KMS-11 (cell line): ENCODE measurements around the gene C1QTNF9B.

Experiments
- H2AFZ ChIP-seq: fragments of 200-600 bp; sonication (generic); 2 replicates; pipeline ENCODE4 v1.6.1; 2016; ENCODE audit warnings: antibody characterized with exemption, mixed run types, low read depth
- H3K27ac ChIP-seq: fragments of 200-600 bp; sonication (generic); 2 replicates; pipeline ENCODE4 v1.6.1; 2016; ENCODE audit warnings: mild to moderate bottlenecking, mixed run types
- H3K27me3 ChIP-seq: fragments of 200-600 bp; sonication (generic); 2 replicates; pipeline ENCODE4 v1.6.1; 2017; ENCODE audit warnings: mild to moderate bottlenecking, low read depth, mixed run types, moderate library complexity; ENCODE audit not compliant: insufficient read depth
- H3K36me3 ChIP-seq: fragments of 200-600 bp; sonication (generic); 2 replicates; pipeline ENCODE4 v1.6.1; 2017; ENCODE audit warnings: mild to moderate bottlenecking, mixed run types; ENCODE audit not compliant: insufficient read depth
- H3K4me1 ChIP-seq: fragments of 200-600 bp; sonication (generic); 2 replicates; pipeline ENCODE4 v1.6.1; 2016; ENCODE audit warnings: mild to moderate bottlenecking, low read depth, mixed run types; ENCODE audit not compliant: poor library complexity, severe bottlenecking
- H3K4me2 ChIP-seq: fragments of 200-600 bp; sonication (generic); 2 replicates; pipeline ENCODE4 v1.7.0; 2016; ENCODE audit warnings: mild to moderate bottlenecking, mixed run types
- H3K4me3 ChIP-seq: fragments of 200-600 bp; sonication (generic); IDR thresholded peaks from 2 replicates; pipeline ENCODE4 v1.6.1; 2017; ENCODE audit warnings: low read depth, low read length, mixed read lengths; ENCODE audit not compliant: insufficient read depth
- H3K79me2 ChIP-seq: fragments of 200-600 bp; sonication (generic); 2 replicates; pipeline ENCODE4 v1.6.1; 2016; ENCODE audit warnings: low read depth, mixed run types; ENCODE audit not compliant: insufficient read depth
- H3K9ac ChIP-seq: fragments of 200-600 bp; sonication (generic); 2 replicates; pipeline ENCODE4 v1.6.1; 2016; ENCODE audit warnings: mild to moderate bottlenecking, mixed run types
- H4K20me1 ChIP-seq: fragments of 200-600 bp; sonication (generic); 2 replicates; pipeline ENCODE4 v1.6.1; 2016; ENCODE audit warnings: mild to moderate bottlenecking, mixed run types; ENCODE audit not compliant: insufficient read depth
- TF ChIP-seq, protein P1 (sequence below): fragments of 200-600 bp; sonication (generic); conservative IDR thresholded peaks from 2 replicates; pipeline ENCODE4 v1.6.1; 2017; ENCODE audit warnings: low read depth, mild to moderate bottlenecking, antibody characterized with exemption, low read length, moderate library complexity, mixed read lengths

The C1QTNF9B gene

DNA sequence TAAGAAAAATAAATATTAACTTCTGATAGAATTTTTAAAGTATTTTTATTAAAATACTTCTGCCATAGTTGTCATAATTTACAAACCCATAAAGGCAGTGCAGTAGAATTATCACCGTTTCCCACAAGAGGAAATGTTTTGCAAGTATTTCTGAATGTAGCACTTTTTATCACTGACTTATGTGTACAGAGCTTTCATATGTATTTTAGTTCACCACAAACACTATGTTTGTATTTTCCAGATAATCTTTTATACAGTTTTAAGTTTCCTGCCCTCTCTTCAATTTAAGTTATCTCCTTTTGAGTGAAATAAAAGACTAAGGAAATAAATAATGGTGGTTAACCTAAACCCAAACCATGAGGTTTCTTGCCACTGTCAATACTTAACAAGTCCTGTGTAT, 32.3 kb downstream of the C1QTNF9B start:
- Histone ChIP-seq H3K27ac (no peak overlapping the region), H3K9ac (no peak overlapping the region), H2AFZ (no peak overlapping the region), H3K36me3 (no peaks in the 10 kb centered on the region), H3K4me1 (no peaks in the 10 kb centered on the region), H3K4me2 (no peak overlapping the region), H4K20me1 (no peaks in the 10 kb centered on the region), H3K79me2 (no peaks in the 10 kb centered on the region), H3K4me3 (no peak overlapping the region), H3K27me3 (no peaks in the 10 kb centered on the region)
- TF ChIP-seq, protein P1, sequence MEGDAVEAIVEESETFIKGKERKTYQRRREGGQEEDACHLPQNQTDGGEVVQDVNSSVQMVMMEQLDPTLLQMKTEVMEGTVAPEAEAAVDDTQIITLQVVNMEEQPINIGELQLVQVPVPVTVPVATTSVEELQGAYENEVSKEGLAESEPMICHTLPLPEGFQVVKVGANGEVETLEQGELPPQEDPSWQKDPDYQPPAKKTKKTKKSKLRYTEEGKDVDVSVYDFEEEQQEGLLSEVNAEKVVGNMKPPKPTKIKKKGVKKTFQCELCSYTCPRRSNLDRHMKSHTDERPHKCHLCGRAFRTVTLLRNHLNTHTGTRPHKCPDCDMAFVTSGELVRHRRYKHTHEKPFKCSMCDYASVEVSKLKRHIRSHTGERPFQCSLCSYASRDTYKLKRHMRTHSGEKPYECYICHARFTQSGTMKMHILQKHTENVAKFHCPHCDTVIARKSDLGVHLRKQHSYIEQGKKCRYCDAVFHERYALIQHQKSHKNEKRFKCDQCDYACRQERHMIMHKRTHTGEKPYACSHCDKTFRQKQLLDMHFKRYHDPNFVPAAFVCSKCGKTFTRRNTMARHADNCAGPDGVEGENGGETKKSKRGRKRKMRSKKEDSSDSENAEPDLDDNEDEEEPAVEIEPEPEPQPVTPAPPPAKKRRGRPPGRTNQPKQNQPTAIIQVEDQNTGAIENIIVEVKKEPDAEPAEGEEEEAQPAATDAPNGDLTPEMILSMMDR: no peak

DNA sequence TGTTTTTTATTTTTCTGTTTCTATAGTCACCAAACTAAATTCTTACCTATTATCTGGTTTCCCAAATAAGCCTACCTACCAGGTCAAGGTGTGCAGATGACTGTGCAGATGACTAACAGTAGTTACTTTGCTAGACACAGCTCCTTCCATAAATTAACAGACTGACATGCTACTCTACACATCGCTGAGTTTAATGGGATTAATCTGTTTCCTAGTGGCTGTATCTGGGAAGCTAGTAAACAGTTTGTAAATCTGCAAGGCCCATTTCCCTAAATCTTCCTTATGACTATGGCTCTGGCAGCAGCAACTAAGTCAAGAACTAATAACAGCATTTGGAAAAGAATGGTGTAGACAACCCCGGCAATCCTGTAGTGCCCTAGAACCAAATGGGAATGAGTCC, 36.0 kb downstream of the C1QTNF9B start:
- peaks cover 10% of the 10 kb centered on the region for H3K4me1 ChIP-seq
- H3K4me3 ChIP-seq: no peak overlapping the region
- H4K20me1 ChIP-seq: no peaks in the 10 kb centered on the region
- H3K4me2 ChIP-seq: no peak overlapping the region
- H3K27me3 ChIP-seq: no peaks in the 10 kb centered on the region
- no peaks in the 10 kb centered on the region for H3K79me2 ChIP-seq
- H2AFZ ChIP-seq: no peak overlapping the region
- H3K36me3 ChIP-seq: no peaks in the 10 kb centered on the region
- no peak overlapping the region for H3K9ac ChIP-seq
- TF ChIP-seq, protein P1: no peak
- H3K27ac ChIP-seq: no peak overlapping the region

DNA sequence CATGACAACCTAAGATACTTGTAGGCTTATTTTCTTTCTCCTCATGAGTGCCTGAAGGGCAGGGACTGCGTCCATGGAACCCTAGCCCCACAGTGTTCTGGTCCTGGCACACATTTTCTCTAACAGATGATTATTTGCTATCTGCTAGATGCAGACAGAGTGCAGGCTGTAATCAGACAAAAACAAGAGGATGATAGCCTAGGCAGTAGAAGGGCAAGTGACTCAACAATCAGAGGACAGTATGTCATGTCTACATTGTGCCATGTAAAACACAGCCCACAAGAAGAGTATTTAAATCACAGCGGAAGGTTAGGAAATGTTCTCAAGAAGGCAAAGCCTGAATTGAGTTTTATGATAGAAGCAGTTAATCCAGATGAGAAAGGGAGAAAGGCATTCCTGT, 37.4 kb downstream of the C1QTNF9B start:
- TF ChIP-seq, protein P1: no peak
- Histone ChIP-seq H3K4me1 (peaks cover 24% of the 10 kb centered on the region), H3K27ac (no peak overlapping the region), H3K4me2 (no peak overlapping the region), H3K9ac (no peak overlapping the region), H3K36me3 (no peaks in the 10 kb centered on the region), H3K4me3 (no peak overlapping the region), H3K27me3 (no peaks in the 10 kb centered on the region), H4K20me1 (no peaks in the 10 kb centered on the region), H2AFZ (no peak overlapping the region), H3K79me2 (no peaks in the 10 kb centered on the region)

DNA sequence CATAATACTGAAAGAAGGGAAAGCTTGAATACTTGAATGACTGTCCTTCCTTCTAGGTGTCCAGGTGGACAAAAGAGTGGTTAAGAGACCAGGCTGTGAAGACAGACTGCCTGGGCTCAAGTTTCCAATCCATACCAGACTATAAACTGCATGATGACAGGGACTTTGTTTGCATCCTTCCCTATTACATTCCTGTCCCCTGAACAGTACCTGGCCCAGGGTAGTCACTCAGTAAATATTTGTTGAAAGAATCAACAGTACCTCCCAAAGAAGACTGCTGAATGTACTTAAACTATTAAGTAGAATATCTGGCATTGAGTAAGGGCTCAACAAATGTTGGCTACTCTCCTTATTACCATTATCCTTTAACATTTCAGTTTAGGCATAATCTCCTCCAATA, 37.8 kb downstream of the C1QTNF9B start:
- H3K4me2 ChIP-seq: no peak overlapping the region

More for the DNA sequence above, 37.8 kb downstream of the C1QTNF9B start:
- H2AFZ ChIP-seq: no peak overlapping the region
- no peaks in the 10 kb centered on the region for H3K27me3 ChIP-seq
- H3K79me2 ChIP-seq: no peaks in the 10 kb centered on the region
- H4K20me1 ChIP-seq: no peaks in the 10 kb centered on the region
- TF ChIP-seq, protein P1: no peak
- no peak overlapping the region for H3K27ac ChIP-seq
- H3K4me3 ChIP-seq: no peak overlapping the region
- no peak overlapping the region for H3K9ac ChIP-seq
- H3K4me1 ChIP-seq: peaks cover 29% of the 10 kb centered on the region
- H3K36me3 ChIP-seq: no peaks in the 10 kb centered on the region
